ENCODE measurements around the gene OPRD1. TPM values are rescaled to one million over a fixed set of nuclear protein-coding genes. Genes with fewer than 3 reads are reported as not detected.

OPRD1 gene
- total RNA-seq, 1 donor from 2014 or later = under 0.01 TPM

GRCh38 chr1:28882009-28882628 lies 70.1 kb downstream of the OPRD1 start:
- DNase-seq (ENCODE audit: extremely low read depth, low read depth, low spot score) = no peak

- no peak for DNase-seq (ENCODE audit: extremely low read depth, low read depth, low spot score)
Observed at GRCh38 chr1:28883242-28883616, 71.3 kb downstream of the OPRD1 start.

- no peak for DNase-seq (ENCODE audit: extremely low read depth, low read depth, low spot score)
Observed at GRCh38 chr1:28885472-28885877, 73.5 kb downstream of the OPRD1 start.

DNA sequence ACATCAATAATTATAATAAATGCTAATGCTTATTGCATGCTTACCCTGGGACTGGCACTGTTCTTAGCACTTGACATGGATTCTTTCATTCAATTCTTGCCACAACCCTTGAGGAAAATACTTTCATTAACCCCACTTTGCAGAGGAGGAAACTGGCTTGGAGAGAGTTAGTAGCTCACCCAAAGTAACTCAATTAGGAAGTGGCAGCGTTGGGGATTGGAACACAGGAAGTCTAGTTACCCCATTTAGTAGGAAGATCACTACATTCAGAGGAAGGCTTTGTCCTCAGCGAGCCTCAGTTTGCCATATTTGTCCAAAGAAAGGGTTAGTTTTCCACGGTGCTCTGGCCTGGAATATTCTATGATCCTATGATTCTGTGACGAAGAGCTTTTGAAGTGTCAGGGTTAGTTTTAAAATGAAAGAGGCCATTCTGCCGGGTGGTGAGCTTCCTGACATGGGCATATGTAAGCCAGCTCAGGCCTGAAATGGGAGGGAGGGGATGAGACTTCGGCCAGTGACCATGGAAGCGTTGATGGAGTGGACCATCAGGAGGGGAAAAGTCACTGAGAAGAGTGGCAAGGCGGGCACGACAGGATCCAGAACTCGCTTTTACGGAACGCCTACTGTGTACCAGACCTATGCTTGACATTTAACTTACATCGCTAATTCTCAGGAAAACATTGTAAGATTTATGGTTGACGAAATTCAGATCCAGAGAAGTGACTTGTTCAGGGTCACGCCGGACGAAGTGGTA lies 74.2 kb downstream of the OPRD1 start:
- DNase-seq (ENCODE audit: extremely low read depth, low read depth, low spot score) = no peak

- DNase-seq (ENCODE audit: extremely low read depth, low read depth, low spot score) = no peak
Observed at GRCh38 chr1:28886731-28887418, 74.9 kb downstream of the OPRD1 start.

DNA sequence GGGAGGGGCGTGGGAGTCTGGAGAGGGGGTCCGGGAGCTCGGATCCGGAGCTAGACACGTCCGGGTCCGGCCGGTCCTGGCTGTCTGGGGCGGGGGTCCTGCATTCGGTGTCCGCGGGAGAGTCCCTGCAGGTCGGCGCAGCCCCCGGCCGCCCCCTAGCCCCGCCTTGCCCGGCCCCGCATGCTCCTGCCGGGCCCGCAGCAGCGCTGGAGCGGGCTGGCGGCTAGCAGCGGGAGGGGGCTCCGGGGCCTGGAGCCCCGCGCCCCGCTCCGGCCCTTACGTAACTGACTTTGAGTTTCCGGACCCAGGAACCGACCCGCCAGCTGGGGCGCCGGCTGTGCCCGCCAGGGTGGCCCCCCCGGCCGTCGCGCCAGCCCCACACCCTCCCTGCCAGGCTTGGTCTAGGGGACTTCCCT lies 75.5 kb downstream of the OPRD1 start:
- no peak for DNase-seq (ENCODE audit: extremely low read depth, low read depth, low spot score)

DNA sequence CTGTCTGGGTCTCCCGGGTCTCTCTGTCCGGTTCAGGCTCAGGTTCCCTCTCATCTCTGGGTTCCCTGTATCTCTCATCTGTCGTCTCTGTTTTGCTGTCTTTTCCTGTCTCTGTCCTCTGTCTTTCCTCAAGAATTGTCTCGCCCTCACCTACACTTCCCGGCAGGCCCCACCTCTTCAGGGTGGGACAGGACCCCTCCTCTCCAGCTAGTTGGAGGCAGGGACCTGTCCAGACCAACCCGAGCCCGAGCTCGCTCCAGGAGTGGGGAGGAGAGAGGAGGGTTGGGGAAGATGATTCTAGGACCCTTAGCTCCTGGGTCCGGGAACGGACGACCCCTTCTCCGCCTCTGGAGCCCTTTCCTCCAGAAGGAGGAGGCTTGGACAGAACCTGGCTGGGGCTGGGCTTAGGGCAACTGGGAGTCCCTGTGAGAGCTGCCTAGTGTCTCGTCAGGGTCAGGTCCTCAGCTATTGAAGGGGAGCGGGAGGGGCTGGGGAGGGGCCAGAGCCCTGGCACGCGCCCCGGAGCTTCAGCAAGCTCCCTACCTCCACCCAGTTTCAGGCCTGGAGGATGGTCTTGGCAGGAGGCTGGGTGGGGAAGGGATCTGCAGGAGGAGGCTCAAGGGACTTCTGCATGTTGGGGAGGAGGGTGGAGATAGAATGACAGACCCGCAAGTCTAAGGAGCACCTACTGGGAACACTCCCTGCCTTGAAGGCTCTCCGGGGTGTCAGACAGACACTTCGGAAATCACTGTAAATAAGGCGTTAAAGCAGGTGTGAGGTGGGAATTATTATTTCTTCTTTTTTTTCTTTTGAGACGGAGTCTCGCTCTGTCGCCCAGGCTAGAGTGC lies 76.1 kb downstream of the OPRD1 start:
- DNase-seq (ENCODE audit: extremely low read depth, low read depth, low spot score) = no peak

- no peak for DNase-seq (ENCODE audit: extremely low read depth, low read depth, low spot score)
Observed at GRCh38 chr1:28888915-28889314, 76.9 kb downstream of the OPRD1 start.

DNA sequence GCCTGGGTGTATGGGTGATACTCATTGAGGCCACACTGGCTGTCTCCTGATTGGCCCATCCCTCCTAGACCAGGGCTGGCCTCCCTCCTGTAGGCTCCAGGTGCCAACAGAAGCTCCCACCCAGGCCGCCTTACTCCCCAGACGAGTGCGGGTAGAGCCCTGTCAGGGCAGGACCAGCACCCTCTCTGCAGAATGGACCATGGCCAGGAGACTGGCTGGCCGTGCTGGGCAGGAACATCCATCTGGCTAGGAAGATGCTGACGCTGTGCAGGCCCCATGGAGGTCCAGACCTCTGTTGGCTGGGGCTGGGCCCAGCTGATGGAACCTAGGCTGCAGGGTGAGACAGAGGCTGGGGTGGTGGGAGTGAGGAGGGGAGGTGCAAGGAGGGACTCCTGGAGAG lies 77.4 kb downstream of the OPRD1 start:
- DNase-seq (ENCODE audit: extremely low read depth, low read depth, low spot score) = no peak

DNA sequence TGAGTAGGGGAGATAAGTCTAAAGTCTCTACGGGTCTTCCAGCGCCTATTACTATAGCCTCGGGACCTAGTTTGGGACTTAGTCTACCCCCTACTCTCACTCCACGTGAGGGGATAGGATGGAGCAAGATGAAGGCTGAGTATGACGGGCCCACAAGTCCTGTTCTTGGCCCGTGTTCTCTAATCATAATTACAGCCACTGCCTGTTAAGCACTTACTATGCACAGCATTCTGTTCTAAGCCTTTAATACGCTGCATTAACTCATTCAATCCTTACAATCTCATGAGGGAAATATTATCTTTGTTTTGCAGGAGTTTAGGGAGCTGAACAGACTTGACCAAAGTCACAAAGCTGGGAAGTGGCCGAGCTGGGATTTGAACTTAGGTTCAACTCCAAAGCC lies 78.5 kb downstream of the OPRD1 start:
- no peak for DNase-seq (ENCODE audit: extremely low read depth, low read depth, low spot score)

DNA sequence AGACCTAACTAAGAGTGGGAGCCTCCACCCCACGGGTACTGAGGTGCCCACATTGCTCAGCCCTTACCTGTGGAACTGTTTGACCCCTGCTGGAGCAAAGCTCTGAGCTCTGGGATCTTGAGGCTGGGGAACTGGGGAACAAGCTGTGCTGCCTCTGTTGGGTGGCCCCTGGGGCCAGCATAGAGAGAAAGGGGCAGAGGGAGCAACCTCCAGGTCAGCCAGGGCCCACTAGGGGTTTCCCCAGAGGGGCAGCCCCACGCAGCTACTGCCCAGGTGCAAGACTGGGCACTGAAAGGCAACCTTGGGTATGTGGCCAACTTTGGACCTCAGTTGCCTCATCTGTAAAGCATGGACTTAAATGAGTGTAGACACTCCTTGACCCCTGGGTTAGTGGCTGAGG lies 78.9 kb downstream of the OPRD1 start:
- DNase-seq (ENCODE audit: extremely low read depth, low read depth, low spot score) = no peak

DNA sequence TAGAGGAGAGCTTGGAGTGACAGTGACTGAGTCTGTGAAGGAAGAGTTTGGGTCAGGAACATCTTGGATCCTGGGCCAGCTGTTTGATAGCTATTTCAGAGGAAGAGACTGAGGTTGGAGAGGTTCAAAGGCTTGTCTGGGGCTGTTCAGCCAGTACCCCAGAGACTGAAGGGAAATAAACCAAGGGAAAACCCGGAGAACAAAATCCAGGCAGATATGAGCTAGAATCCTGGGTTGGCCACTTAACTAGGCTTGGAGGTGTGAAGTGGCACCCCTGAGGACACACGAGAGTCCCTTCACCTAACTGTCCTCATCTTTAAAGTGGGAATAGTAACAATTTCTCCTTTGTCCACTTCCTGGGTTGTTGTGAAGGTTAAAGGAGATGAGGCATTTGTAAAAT lies 79.3 kb downstream of the OPRD1 start:
- DNase-seq (ENCODE audit: extremely low read depth, low read depth, low spot score) = no peak

- DNase-seq (ENCODE audit: extremely low read depth, low read depth, low spot score) = no peak
Observed at GRCh38 chr1:28893403-28894102, 81.6 kb downstream of the OPRD1 start.

DNA sequence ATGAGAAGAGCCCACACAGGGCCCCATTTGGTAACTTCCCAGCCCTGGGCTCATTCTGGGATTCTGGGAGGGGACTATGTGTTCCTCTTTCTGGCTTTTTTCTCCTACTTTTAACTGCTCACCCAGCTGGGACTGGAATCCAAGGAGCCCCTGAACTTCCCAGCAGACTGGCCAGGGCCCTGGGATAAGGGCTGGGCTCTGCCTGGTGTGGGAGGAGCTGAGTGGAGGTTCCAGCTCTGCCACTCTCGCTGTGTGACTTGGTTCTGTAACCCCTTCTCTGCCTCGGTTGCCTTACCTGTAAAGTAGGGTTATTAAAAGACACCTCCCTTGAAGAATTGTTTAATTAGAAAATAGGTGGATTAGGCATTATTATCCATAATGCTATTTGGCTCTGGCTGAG lies 82.8 kb downstream of the OPRD1 start:
- no peak for DNase-seq (ENCODE audit: extremely low read depth, low read depth, low spot score)

DNA sequence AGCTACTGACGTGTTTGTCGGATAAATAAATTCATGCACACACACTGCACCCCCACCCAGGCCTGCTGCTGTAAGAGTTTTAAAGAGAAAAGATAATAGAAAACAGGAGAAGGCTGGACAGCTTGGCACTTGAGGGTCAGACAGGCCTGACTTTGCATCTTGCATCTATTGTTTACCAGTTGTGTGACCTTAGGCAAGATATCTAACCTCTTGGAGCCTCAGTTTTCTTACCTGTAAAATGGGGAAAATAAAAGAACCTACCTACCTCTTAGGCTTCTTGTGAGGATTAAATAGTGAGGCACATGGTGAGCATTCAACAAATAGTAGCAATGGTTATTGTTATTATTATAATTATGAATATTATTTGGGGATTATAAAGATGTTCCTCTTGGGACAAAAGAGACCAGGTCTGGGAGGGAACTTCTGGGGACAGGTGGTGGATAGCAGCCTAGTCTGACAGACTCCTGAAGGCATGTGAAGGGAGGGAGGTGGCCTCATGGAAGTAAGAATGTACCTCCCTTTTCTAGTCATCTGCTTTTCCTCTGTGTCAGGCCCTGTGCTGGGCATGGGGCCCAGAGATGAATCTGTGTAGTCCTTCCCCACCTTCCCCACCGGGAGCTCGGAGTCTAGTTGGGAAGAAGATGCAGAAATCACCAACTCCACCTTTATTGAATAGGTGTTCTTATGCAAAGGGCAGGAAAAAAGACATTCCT lies 84.1 kb downstream of the OPRD1 start:
- DNase-seq (ENCODE audit: extremely low read depth, low read depth, low spot score) = no peak

DNA sequence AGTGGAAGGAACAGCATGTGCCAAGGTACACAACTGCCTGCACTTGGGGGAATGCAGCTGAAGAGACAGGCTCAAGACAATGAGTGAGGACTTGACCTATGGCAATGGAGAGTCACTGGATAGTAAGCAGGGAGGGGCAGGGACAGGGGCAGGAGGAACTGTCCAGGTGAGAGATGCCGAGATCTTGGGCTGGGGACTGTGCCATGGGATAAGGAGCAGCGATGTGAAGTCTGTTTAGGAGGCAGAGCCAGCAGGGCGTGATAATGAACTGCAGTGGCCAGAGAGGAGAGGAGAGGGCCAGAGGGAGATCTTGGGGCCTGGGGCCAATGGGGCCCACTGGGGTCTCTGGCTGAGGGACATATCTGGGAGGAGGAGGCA lies 84.6 kb downstream of the OPRD1 start:
- DNase-seq (ENCODE audit: extremely low read depth, low read depth, low spot score) = no peak

DNA sequence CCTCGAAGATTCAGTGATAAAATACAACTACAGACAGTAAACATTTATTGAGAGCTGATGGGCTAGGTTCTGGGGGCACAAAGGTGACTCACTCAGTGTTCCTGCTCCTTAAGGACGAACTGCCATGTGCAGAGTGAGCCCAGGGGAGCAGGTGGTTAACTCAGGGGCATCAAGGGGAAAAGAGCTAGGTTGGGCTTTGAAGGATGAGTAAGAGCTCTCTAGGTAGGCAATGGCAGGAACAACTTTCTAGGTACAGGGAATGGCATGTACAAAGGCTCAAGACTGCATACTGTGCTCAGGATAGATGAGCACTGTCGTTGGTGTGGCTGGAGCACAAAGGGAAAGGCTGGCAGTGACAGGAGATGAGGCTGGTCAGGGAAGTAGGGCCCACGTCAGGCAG lies 85.8 kb downstream of the OPRD1 start:
- no peak for DNase-seq (ENCODE audit: extremely low read depth, low read depth, low spot score)

DNA sequence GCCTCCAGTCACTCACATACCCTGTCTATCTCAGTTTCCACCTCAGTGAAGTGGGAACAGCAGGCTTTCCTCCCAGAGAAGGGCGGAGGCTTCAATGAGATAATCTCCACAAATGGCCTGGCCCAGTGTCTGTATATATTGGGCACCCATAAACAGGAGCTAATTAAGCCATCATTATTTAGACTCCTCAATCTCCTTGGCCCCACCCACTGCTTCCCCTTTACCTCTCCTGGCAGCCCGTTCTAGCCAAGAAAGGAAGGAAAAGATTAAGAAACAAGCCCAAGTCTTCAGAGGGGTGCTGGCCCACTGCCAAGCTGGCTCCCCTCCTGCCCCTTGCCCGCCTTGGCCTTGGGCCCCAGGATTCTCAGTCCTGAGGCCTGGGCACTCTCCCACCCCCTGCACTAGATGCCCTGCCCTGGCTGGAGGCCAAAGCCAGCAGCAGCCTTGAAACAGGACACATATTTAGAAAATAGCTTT lies 86.5 kb downstream of the OPRD1 start:
- no peak for DNase-seq (ENCODE audit: extremely low read depth, low read depth, low spot score)

- no peak for DNase-seq (ENCODE audit: extremely low read depth, low read depth, low spot score)
Observed at GRCh38 chr1:28899267-28899666, 87.3 kb downstream of the OPRD1 start.

GRCh38 chr1:28900562-28900961 lies 88.6 kb downstream of the OPRD1 start:
- no peak for DNase-seq (ENCODE audit: extremely low read depth, low read depth, low spot score)
